ENCODE measurements around the gene DNAH1.

DNA sequence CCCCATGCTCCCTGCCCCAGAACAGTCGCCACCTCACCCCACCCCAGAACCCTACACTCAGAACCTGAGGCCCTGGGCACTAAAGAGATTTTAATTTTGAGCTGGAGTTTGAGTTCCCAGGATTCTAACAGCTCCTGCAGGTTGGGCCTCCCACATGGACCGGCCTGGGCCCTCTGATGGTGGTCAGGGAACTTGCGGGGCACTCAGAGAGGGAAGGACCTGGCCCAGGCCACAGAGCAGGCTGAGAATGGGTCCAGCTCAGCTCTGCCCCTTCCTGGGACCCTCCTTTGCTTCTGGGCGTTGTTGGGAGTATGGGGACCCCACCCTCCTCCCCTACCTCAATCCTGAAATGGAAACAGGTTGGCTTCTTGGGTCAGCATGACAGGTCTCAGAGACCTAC, 129.9 kb downstream of the DNAH1 start:
- no peak for TF ChIP-seq CTCF (IDR thresholded peaks at IDR 0.05)
- TF ChIP-seq EZH2 (IDR thresholded peaks at IDR 0.05; ENCODE audit: borderline replicate concordance, insufficient read depth, low read depth, low read length, poor library complexity, severe bottlenecking) = no peak
